ENCODE results near the gene LDB3.

- TF ChIP-seq CTCF (conservative IDR thresholded peaks at IDR 0.05 in 1 of 2, IDR thresholded peaks at IDR 0.05 in 1 of 2; ENCODE audit: extremely low read depth in 1 of 2, insufficient read depth in 1 of 2, low read depth in 1 of 2, low read length in 2 of 2) (no peak), EZH2 (IDR thresholded peaks at IDR 0.05; ENCODE audit: borderline replicate concordance, low read length) (no peak)
Observed at GRCh38 chr10:86642499-86642898, 25.8 kb upstream of the LDB3 start.
